ENCODE measurements around the gene FNDC10. TPM values are rescaled to one million over a fixed set of nuclear protein-coding genes. Genes with fewer than 3 reads are reported as not detected.
A peak's percentile ranks its signal among the peaks of the same experiment; 100 is the strongest.
"Not testable (repeated sequence)": the region's sequence is repeated elsewhere in the genome, so short reads cannot be mapped to it uniquely, and the experiment has no call there.

The FNDC10 gene
- total RNA-seq, result 10 to 100 TPM in 3 of 4 donors, 1 to 10 TPM in 1; 9.0 to 26.2 (median 24.5) TPM

DNA sequence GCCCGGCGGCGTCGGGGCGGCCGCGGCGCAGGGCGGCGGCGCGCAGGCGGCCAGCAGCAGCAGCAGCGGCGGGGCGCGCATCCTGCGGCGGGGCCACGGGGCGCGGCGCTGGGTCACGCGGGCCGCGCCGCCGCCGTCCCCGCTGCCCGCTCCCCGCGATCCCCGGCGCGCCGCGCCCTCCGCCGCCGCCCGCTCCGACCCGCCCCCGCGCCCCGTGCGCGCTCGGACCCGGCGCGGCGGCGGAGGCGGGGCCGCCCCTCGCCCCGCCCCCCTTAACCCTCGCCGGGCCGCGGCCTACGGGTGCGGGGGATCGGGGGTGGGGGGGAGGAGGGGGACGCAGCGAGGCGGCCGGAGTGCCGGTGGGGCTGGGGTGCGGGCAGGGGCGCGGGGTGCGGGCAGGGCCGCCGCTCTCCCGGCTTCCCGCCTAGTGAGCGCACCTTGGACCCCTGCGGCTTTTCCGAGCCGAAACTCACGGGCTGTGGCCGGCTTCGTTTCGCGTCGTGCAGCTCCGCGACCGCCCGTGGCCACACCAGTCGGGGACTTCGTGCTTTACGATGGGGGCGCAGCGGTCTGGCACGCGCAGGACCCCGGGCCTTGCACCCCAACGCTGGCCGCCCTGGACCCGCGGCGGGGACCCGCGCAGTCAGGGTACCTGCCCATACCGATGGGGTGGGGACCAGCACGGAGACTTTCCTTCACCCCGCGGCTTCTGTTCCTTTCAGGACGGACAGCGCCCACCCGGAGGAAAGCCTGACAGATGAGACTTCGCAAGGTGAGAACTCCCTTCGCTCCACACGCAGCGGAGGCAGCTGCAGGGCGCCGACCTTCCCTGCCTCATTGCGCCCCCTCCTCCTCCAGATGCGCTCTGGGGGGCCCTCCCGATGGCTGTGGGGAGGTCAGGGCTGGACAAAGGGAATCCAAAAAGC lies at the start of gene FNDC10:
Gene FNDC10, minus strand, starts transcription at position 201 of the 926 bp plus-strand sequence. Its CDS starts 120 bp downstream, at position 81.
- Histone ChIP-seq H3K36me3 (no peaks in the 10 kb centered on the region), H3K27ac (no peak within 1 kb of the TSS), H3K4me3 (peak within 1 kb of the TSS; percentile 61), H3K4me1 (peaks cover 26% of the 10 kb centered on the region), H3K27me3 (peaks cover 65% of the 10 kb centered on the region), H3K9me3 (no peaks in the 10 kb centered on the region)
- WGBS, result no CpG with 5 or more reads among the region's 125 CpGs
- no peak for TF ChIP-seq CTCF (IDR thresholded peaks at IDR 0.05)
- TF ChIP-seq POLR2AphosphoS5 (IDR thresholded peaks at IDR 0.05), result no peak
- no peak for TF ChIP-seq EP300 (IDR thresholded peaks at IDR 0.05)
- TF ChIP-seq POLR2A (IDR thresholded peaks at IDR 0.05), result no peak
- DNase-seq (ENCODE audit: low spot score in 2 of 2), result peak in 1 of 2 donors; percentile 66

DNA sequence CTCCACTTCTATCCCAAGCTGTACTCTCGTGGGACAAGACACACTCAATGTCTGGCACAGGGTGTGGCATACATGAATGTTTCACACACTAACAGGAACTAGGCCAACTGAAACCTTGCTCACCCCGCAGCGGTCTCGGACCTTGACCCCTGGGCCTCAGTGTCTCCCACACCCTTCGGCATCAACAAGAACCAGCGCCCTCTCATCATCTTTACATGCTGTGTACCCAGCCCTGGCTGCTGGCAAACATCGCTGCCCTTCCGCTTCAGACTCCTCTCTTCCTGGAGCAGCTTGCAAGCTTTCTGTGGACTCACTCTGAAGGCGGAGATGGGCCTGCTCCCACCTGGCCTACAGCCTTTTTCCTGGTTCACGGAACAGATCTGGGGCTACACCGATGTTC lies 48.3 kb upstream of the FNDC10 start:
- peak in 1 of 2 donors; percentile 54 for DNase-seq (ENCODE audit: low spot score in 2 of 2)
- H3K4me1 ChIP-seq, H3K9me3 ChIP-seq, H3K4me3 ChIP-seq, H3K27me3 ChIP-seq, H3K27ac ChIP-seq: not testable (repeated sequence)
- peaks cover 64% of the 10 kb centered on the region for H3K36me3 ChIP-seq
- 93% methylated on average over 11 of the region's 11 CpGs for WGBS

GRCh38 chr1:1647567-1648241 lies 47.8 kb upstream of the FNDC10 start:
- H3K4me3 ChIP-seq, H3K9me3 ChIP-seq, H3K27me3 ChIP-seq, H3K27ac ChIP-seq, H3K4me1 ChIP-seq: not testable (repeated sequence)
- WGBS, result 92% methylated on average over 17 of the region's 17 CpGs
- peaks cover 59% of the 10 kb centered on the region for H3K36me3 ChIP-seq
- peak in 1 of 2 donors; percentile 41 for DNase-seq (ENCODE audit: low spot score in 2 of 2)

DNA sequence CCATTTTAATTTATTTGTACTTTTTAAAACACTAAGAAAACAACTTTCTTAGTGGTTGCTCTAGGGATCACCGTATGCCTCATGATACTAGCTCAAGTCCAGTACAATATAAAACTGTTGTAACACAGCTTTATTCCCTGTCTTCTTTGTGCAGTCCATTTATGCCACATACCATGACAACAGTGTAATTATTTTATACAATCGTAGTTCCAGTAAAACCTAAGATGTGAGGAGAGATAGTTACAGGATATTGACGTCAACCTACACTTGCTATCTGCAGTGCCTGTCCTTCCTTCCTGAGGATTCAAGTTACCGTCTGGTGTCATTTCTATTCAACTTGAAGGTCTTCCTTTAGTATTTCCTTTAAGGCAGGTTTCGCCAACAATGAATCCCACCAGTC lies 46.4 kb upstream of the FNDC10 start:
- 92% methylated on average over 5 of the region's 5 CpGs for WGBS
- DNase-seq (ENCODE audit: low spot score in 2 of 2), result not testable (repeated sequence)

GRCh38 chr1:1640711-1641461 lies 41.0 kb upstream of the FNDC10 start:
- WGBS, result 96% methylated on average over 15 of the region's 38 CpGs
- peaks cover 38% of the 10 kb centered on the region for H3K36me3 ChIP-seq
- H3K9me3 ChIP-seq; DNase-seq (ENCODE audit: low spot score in 2 of 2); H3K4me1 ChIP-seq; H3K27me3 ChIP-seq; H3K4me3 ChIP-seq; H3K27ac ChIP-seq: not testable (repeated sequence)

More for the DNA sequence above, 46.4 kb upstream of the FNDC10 start:
- H3K4me3 ChIP-seq, H3K27me3 ChIP-seq, H3K27ac ChIP-seq, H3K4me1 ChIP-seq, H3K9me3 ChIP-seq: not testable (repeated sequence)
- peaks cover 45% of the 10 kb centered on the region for H3K36me3 ChIP-seq

DNA sequence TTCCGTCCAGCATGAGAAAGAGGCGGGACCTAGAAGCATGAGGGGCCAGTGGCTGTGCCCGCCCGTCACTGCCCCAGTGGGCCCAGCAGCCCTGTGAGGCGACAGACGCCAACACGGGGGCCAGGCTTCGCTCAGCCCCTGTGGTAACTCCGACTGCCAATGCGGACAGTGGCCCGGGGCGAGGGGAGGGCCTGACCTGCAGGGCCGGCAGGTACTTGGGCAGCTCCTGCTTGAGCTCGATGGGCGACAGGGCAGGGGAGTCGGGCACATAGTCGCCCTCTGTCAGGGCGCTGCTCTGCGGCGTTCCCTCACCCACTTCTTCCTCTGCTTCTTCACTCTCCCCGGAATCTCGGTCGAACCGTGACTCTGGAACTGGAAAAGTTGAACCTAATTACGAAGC lies 40.1 kb upstream of the FNDC10 start:
- WGBS, result 100% methylated on average over 4 of the region's 25 CpGs
- H3K36me3 ChIP-seq, result peaks cover 38% of the 10 kb centered on the region
- H3K4me1 ChIP-seq; H3K4me3 ChIP-seq; H3K27me3 ChIP-seq; DNase-seq (ENCODE audit: low spot score in 2 of 2); H3K27ac ChIP-seq; H3K9me3 ChIP-seq: not testable (repeated sequence)

DNA sequence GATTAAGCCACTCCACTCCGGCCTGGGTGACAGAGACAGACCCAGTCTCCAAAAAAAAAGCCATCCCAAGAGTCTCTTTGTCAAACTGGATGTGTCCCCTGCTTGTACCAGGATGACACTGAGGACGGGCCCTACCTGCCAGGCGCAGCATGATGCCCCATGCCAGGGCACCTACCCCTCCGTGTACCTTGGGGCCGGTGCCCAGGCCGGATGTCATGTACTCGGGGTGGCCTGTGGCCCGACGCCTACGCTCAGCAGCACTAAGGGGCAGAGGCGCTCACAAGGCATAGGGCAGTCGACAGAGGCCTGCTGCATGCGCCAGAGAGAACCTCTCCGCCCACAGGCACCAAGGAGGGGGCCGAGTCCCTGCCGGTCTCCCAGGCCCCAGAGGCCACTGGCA lies 39.4 kb upstream of the FNDC10 start:
- DNase-seq (ENCODE audit: low spot score in 2 of 2); H3K4me1 ChIP-seq; H3K27ac ChIP-seq; H3K4me3 ChIP-seq; H3K27me3 ChIP-seq; H3K9me3 ChIP-seq: not testable (repeated sequence)
- WGBS, result no CpG with 5 or more reads among the region's 16 CpGs
- peaks cover 38% of the 10 kb centered on the region for H3K36me3 ChIP-seq

GRCh38 chr1:1638528-1638927 lies 38.6 kb upstream of the FNDC10 start:
- H3K27me3 ChIP-seq; H3K4me1 ChIP-seq; DNase-seq (ENCODE audit: low spot score in 2 of 2); H3K4me3 ChIP-seq; H3K9me3 ChIP-seq; H3K27ac ChIP-seq: not testable (repeated sequence)
- H3K36me3 ChIP-seq, result peaks cover 38% of the 10 kb centered on the region
- WGBS, result 71% methylated on average over 1 of the region's 13 CpGs

DNA sequence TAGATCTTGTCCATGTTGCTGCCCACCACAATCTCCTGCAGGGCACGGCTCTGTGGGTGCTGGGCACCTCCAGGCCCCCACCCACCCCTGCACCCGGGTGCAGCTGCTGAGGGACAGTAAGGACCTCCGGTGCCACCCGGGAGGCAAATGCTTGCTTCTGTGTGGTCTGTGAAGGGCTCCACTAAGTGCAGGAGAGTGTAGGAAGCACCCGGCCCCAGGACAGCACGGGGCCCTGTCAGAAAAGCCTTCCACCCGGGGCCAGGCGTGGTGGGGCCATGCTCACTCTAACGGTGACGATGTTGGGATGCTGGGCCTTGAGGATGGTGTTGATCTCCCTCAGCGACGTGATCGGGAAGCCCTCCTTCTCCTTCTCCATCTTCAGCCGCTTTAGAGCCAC lies 37.5 kb upstream of the FNDC10 start:
- 84% methylated on average over 14 of the region's 14 CpGs for WGBS
- H3K9me3 ChIP-seq, H3K27ac ChIP-seq, H3K27me3 ChIP-seq, H3K4me3 ChIP-seq, H3K4me1 ChIP-seq: not testable (repeated sequence)
- H3K36me3 ChIP-seq, result peaks cover 38% of the 10 kb centered on the region
- peak in 1 of 2 donors; percentile 56 for DNase-seq (ENCODE audit: low spot score in 2 of 2)

DNA sequence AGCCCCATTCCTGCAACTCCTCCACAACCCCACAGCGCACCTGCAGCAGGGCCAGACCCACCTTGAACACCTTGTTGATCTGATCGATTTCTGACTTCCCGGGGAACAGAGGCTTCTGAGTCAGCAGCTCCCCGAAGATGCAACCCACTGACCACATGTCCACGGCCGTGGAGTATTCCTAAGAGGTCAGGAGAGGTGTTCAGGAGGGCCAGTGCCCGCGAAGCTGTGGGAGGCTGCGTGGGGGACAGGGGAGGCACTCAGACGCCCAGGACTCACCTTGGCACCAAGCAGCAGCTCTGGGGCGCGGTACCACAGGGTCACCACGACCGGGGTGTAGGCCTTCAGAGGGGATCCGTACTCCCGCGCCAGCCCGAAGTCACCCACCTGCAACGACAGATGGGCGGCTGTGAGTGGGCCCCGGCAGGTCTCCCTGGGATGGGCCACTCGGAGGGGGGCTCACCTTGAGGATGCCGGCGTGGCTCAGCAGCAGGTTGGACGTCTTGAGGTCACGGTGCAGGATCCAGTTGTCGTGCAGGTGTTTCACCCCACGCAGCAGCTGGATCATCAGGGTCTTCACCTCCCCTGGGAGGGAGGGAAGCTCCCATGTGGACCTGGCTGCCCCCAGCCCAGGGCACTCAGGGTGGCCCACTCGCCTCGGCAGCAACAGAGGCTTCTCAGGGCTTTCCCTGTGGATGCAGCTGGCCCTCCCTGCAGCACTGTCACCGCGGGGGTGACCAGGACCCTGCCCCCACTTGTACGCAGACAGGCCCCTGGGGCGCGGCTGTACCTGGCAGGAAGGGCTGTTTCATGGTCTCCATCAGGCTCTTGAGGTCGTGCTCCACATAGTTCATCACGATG lies 36.9 kb upstream of the FNDC10 start:
- not testable (repeated sequence) for H3K4me3 ChIP-seq, H3K4me1 ChIP-seq, H3K9me3 ChIP-seq, H3K27me3 ChIP-seq, H3K27ac ChIP-seq
- 92% methylated on average over 32 of the region's 37 CpGs for WGBS
- DNase-seq (ENCODE audit: low spot score in 2 of 2), result peak in 1 of 2 donors; percentile 57
- H3K36me3 ChIP-seq, result peaks cover 38% of the 10 kb centered on the region

DNA sequence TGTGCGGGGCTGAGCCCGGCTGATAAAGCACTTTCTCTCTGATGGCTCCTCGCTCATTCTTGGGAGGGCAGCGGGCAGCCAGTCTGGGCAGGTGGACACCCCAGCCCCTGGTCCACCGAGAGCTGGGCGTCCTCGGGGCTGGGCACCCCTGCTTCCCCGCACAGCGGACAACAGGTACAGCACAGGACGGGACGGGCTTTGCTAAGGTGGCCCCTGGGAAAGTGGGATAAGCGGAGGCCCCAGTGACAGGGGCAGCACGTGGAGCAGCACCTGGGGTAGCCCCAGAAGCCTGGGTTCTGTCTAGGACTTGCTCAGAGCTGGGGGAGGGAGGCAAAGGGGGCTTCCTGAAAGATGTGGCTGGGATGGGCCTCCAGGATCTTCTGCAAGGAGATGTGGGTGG lies 34.7 kb upstream of the FNDC10 start:
- H3K27ac ChIP-seq, H3K9me3 ChIP-seq, H3K4me3 ChIP-seq: not testable (repeated sequence)
- peak in 1 of 2 donors; percentile 74 for DNase-seq (ENCODE audit: low spot score in 2 of 2)
- H3K4me1 ChIP-seq, result peaks cover 27% of the 10 kb centered on the region
- peaks cover 26% of the 10 kb centered on the region for H3K27me3 ChIP-seq
- peaks cover 25% of the 10 kb centered on the region for H3K36me3 ChIP-seq
- 98% methylated on average over 9 of the region's 13 CpGs for WGBS

All from suprapubic skin (tissue), 4 donors.